ENCODE results near the gene PRKCE.

The PRKCE gene

GRCh38 chr2:45746888-45747287, 95.4 kb downstream of the PRKCE start:
- DNase-seq (ENCODE audit: low read depth) = no peak

GRCh38 chr2:45747363-45747762, 95.9 kb downstream of the PRKCE start:
- no peak overlapping the region for H3K4me3 ChIP-seq (ENCODE audit: low read length)
- no peak for TF ChIP-seq CTCF (conservative IDR thresholded peaks at IDR 0.05; ENCODE audit: low read depth, low read length)
- DNase-seq (ENCODE audit: low read depth) = no peak

More at GRCh38 chr2:45746888-45747287, 95.4 kb downstream of the PRKCE start:
- no peak overlapping the region for H3K4me3 ChIP-seq (ENCODE audit: low read length)
- TF ChIP-seq CTCF (conservative IDR thresholded peaks at IDR 0.05; ENCODE audit: low read depth, low read length) = no peak

GRCh38 chr2:45748239-45748638, 96.8 kb downstream of the PRKCE start:
- DNase-seq (ENCODE audit: low read depth) = no peak
- TF ChIP-seq CTCF (conservative IDR thresholded peaks at IDR 0.05; ENCODE audit: low read depth, low read length) = no peak
- no peak overlapping the region for H3K4me3 ChIP-seq (ENCODE audit: low read length)

GRCh38 chr2:45750001-45750400, 98.5 kb downstream of the PRKCE start:
- no peak overlapping the region for H3K4me3 ChIP-seq (ENCODE audit: low read length)
- no peak for DNase-seq (ENCODE audit: low read depth)
- no peak for TF ChIP-seq CTCF (conservative IDR thresholded peaks at IDR 0.05; ENCODE audit: low read depth, low read length)

- TF ChIP-seq CTCF (conservative IDR thresholded peaks at IDR 0.05; ENCODE audit: low read depth, low read length) = no peak
- no peak for DNase-seq (ENCODE audit: low read depth)
- H3K4me3 ChIP-seq (ENCODE audit: low read length) = no peak overlapping the region
Observed at GRCh38 chr2:45750484-45750883, 99.0 kb downstream of the PRKCE start.

GRCh38 chr2:45753381-45753780, 101.9 kb downstream of the PRKCE start:
- no peak overlapping the region for H3K4me3 ChIP-seq (ENCODE audit: low read length)
- no peak for DNase-seq (ENCODE audit: low read depth)
- TF ChIP-seq CTCF (conservative IDR thresholded peaks at IDR 0.05; ENCODE audit: low read depth, low read length) = no peak

- TF ChIP-seq CTCF (conservative IDR thresholded peaks at IDR 0.05; ENCODE audit: low read depth, low read length) = no peak
- H3K4me3 ChIP-seq (ENCODE audit: low read length) = no peak overlapping the region
- DNase-seq (ENCODE audit: low read depth) = no peak
Observed at GRCh38 chr2:45754131-45755010, 102.9 kb downstream of the PRKCE start.
